CMK (cell line): ENCODE measurements around the gene ABLIM2.

Experiments used
- DNase-seq: peaks from one replicate; pipeline ENCODE4 v3.0.0-alpha.2; 2010; ENCODE audit warnings: low read depth

Gene ABLIM2

GRCh38 chr4:8174970-8175369 lies 16.4 kb upstream of the ABLIM2 start:
- DNase-seq: no peak

- no peak for DNase-seq
These were observed 15.1 kb upstream of the ABLIM2 start for GRCh38 chr4:8173492-8174242.

DNA sequence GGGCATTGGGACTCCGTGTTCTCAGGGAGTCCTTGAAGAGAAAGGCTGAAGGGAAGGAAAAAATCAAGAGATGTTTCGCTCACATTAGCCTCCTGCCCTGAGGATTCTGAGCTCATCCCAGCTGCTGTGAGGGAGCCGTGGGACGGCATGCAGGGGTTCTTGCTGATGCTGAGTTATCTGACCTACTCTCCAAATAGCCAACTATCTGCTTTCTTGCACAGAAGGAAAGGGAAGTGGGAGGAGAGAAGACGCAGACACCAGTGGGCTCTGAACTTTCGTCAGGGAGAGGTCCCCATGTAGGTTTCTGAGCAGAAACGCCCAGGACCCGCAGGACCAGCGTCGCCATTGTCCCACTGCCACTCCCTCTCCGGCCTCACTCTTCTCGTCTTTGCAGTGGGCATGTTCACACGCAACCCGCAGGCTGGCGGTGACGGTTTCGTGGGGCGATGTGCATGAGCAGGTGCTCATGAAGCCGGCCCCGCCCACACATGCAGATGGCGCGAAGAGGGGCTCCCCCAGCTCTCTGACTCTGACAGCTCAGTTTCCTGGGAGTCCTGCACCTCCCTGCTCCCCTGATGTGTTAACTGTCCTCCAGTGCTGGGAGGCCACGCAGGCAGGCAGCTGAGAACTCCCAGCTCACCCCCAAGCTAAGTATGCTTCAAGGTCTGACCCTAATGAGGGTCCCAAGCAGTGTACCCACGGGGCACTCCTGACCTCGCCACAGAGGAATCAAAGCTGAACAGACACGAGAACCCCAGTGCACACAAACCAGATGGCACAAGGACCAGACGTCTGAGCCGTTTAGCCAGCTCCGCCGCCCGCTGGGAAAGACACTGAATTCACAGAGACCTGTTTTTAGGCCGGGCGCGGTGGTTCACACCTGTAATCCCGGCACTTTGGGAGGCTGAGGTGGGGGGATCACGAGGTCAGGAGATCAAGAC lies 13.6 kb upstream of the ABLIM2 start:
- DNase-seq: no peak

GRCh38 chr4:8171266-8171665 lies 12.7 kb upstream of the ABLIM2 start:
- DNase-seq: no peak

DNA sequence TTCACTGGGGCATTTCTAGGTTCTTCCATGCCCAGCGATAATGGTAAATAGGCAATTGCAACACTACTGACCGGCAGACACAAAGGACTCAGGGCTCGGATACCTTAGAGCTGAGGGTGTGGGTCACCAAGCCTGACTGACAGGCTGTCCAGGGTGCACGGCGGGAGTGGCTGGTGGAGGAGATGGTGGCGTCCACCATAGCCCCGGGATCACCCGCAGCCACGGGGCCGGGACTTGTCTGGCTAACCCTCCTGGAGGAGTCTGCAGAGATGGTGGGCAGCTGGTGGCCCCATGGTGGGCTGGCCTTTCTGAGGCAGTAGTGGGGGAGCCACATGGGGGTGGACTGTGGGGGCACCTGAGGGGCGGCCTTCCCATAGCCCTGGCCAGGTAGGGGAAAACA lies 11.7 kb upstream of the ABLIM2 start:
- DNase-seq: no peak

DNA sequence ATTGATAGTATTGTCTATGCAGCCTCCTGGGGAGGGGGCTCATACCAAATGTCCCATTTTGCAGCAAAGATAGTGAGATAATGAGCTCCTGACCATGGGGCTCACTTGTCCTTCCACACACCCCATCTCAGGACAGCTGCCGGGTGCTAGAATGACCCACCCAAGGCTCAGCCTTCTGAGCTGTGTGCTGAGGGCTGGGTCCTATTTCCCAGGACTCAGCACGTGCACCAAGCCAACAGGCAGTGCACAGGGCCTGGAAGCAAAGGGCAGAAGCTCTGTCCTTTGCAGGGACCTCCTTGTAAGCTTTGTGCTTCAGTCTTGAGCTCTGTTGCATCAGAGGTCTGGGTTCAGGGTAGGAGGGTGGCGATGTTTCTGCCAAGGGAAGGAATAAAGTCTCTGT lies 11.2 kb upstream of the ABLIM2 start:
- no peak for DNase-seq

- DNase-seq: no peak
These were observed 10.4 kb upstream of the ABLIM2 start for GRCh38 chr4:8168832-8169598.

DNA sequence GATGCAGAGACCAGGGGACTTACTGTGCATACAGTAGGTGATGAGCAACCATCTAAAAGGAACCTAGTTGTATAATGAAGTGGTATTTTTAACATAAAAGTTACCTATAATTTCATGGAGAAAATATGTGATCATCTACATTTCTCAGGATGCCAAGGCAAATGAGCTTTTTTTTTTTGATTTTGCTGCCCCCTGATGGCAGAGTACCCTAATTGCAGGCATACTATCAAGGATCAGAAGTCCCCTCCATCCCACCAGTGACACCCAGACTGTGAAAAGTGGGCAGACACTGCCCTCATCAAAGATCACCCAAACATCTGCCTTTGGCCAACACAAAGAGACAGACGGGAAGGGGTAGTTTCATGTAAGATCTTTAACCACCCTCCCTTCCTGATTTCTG lies 9.6 kb upstream of the ABLIM2 start:
- no peak for DNase-seq

- no peak for DNase-seq
These were observed 9.2 kb upstream of the ABLIM2 start for GRCh38 chr4:8167815-8168214.

GRCh38 chr4:8167291-8167690 lies 8.7 kb upstream of the ABLIM2 start:
- no peak for DNase-seq

GRCh38 chr4:8165374-8165896 lies 6.8 kb upstream of the ABLIM2 start:
- DNase-seq: no peak

DNA sequence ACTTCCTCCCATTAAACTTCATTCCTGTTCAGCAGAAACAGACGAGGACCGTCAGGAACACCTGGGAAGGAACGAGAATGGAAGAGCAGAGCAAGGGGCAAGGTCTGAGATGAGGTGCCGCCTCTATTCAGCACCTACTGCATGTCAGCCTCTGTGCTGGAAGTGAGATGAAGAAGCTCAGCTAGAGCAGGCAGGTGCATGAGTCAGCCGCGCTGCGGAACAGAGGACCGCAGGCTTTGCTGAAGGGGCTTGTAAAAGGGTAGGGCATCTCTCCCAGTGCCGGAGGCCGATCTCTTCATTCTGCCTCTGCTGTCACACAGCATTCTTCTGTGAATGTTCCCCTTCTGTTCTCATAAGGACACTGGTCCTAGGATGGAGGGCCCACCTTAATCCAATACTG lies 6.1 kb upstream of the ABLIM2 start:
- DNase-seq: no peak

DNA sequence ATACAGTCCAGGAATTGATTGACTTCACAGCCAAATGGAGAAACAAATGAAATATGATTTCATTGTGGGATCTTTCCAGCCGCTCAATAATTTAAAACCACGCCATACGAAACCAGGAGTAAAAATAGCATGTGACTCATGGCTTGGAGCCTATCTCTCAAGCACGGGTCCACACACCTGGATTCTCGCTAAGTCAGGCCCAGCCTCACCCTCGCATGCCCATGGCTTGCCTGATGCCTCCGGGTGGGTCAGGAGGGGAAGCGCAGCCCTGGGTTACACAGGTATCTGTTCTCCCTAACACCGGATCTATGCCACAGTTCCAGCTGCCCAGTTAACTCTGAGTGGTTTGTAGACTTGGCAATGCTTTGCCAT lies 5.6 kb upstream of the ABLIM2 start:
- no peak for DNase-seq

- DNase-seq: no peak
These were observed 5.0 kb upstream of the ABLIM2 start for GRCh38 chr4:8163436-8164193.

GRCh38 chr4:8163026-8163425 lies 4.4 kb upstream of the ABLIM2 start:
- DNase-seq: no peak

DNA sequence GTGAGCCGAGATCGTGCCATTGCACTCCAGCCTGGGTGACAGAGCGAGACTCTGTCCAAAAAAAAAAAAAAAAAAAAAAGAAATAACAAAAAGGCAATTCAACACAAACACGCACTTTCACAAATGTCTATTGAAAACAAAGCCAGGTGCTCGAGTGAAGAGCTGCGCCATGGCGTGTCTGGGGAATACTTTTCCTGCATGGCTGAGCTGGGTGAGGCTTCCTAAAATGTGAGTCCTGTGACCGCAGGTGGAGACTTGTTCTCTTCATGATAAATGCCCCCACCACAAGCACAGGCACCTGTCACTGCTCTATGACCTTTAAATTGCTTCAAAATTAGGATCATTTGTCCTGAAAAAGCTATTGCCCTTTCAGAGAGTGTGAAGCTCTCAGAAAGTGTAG lies 4.0 kb upstream of the ABLIM2 start:
- DNase-seq: no peak

DNA sequence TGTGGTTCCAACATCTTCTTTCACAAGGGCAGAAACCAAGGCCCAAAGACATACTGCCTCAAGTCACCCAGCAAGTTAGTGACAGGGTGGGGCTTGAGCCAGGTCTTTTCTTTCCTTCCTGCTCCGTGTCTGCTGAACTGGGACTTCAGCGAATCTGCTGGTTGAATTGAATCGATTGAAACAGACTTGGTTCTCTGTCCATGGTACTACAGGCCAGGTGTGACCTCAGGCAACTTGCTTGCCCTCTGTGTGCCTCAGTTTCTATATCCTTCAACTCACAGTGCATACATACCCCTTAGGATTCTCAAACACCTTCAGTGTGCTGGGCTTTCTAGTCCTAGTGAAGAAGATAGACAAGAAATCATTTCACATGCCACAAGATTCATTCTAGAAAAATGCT lies 2.0 kb upstream of the ABLIM2 start:
- DNase-seq: no peak

DNA sequence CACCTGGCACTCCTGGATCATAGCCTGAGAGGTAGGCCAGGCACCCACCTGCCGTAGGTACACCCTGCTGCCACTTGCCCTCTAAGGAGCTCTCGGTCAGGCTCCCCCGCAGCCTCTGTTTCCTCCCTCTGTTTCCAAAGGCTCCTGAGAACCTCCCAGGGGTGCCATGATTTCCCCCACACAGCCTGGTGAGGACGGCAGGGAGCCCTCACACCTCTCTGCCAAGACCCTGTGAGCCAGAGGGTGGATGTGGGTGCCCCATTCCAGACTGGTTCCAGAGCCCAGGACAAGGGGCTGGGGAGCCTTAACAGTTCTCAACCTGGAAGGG lies 1.6 kb upstream of the ABLIM2 start:
- DNase-seq: no peak

GRCh38 chr4:8159537-8160232 lies 1.1 kb upstream of the ABLIM2 start:
- no peak for DNase-seq

DNA sequence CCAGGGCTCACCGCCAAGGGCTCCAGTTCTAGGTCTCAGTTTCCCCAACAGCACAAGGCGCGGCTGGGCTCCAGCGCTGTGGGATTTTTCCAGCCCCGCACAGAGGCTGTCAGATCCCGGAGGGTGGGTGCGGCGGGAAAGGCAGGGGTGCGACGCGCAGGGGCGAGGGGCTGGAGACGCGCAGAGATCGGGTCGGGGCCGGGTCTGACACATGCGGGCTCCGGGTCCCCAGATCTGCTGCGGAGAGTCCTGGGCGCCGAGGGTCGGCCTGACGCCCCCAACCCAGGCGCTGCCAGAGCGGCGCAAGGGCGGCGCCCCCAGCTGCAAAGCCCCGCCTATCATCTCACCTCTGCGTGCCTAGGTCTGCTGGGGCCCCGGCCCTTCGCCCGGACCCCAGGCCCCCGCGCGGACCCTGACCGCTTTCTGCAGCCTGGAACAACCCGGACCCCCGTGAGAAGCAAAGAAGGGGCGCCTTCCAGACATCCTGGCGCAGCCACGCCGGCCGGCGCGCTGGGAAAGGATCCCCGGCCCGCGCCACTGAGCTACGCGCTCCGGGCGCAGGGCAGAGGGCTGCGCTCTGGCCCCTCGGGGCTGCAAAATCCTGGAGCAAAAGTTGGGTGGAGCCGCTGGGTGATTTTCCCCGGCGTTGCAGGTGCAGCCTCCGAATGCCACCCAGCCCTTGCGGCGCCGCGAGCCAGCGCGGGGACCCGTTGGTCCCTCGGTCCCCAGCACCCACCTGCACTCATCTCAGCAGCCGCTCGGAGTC lies 486 bp downstream of the ABLIM2 start:
- no peak for DNase-seq
